Measurements from ENCODE around the gene SOX2.
"Not testable (repeated sequence)": the region's sequence is repeated elsewhere in the genome, so short reads cannot be mapped to it uniquely, and the experiment has no call there.

The SOX2 gene

DNA sequence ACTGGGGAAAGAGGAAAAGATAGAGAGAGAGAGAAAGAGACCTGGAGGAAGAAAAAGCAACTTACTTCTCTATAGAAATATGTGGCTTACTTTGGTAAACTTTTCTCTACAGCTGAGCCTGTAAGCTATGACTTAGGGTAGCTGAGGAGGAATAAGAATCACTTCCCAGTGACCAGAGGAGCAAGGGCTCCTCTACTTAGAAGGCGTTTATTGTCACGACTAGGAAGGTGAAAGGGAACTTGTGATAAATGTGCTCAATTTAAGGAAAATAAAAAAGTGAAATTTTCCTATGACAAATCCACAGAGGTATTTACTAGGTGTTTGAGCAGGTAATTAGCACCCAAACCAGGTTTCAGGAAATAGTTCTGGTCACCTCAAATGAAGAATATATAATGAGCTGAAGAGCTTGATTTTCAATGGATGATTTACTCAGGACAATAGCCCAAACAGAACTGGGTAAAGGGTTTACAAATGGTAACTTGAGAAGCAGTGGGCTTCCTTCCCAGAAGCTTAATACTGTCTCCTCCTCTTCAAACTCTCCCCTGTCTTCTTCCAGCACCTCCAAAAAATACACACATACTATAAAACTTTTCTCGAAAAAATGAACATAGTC, 46.1 kb downstream of the SOX2 start:
- DNase-seq (ENCODE audit: low read depth in 2 of 2): no peak

DNA sequence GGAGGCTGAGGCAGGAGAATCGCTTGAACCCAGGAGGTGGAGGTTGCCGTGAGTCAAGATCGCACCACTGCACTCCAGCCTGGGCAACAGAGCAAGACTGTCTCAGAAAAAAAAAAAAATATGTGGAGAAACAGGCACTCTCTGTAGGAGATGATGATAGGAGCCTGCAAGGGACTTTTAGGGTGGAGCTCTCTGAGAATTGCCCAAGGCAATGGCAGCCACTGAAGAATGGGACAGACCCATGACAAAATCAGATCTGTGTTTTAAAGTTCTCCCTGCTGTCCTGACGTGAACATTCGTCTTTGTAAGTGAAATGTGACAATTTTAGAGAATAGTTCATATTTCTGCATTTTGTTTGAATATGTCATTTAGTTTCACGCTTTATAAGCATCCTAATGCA, 50.2 kb downstream of the SOX2 start:
- no peak for DNase-seq (ENCODE audit: low read depth in 2 of 2)

DNA sequence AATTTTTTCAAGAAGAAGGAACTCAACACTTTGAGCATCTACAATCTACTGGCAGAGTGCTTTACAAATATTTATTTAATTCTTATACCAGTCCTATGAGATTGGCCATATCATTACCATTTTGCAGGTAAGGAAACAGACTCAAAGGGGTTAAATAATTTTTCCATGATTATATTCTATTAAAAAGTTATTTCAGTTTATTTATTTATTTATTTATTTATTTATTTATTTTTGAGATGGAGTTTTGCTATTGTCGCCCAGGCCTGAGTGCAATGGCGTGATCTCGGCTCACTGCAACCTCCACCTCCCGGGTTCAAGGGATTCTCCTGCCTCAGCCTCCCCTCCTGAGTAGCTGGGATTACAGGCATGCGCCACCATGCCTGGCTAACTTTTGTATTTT, 52.3 kb downstream of the SOX2 start:
- DNase-seq (ENCODE audit: low read depth in 2 of 2): not testable (repeated sequence)

All from stimulated activated CD4-positive, alpha-beta T cell treated with anti-CD3 and anti-CD28 coated beads, Interleukin-4, amount 100 ng/mL, for 48 hours (primary cell).